C4-2B (cell line): ENCODE data around the gene GGCT.

Experiments
- H3K27ac ChIP-seq: fragments of 450-650 bp; 2 replicates; pipeline ENCODE4 v1.5.1; 2017
- CTCF ChIP-seq: fragments of 450-650 bp; conservative IDR thresholded peaks from 2 replicates; pipeline ENCODE4 v1.5.1; 2017; ENCODE audit warnings: mild to moderate bottlenecking
- ZFX ChIP-seq: fragments of 450-650 bp; IDR thresholded peaks from 2 replicates; pipeline ENCODE4 v1.6.1; 2017

Gene GGCT

GRCh38 chr7:30447466-30447865 lies 57.2 kb downstream of the GGCT start:
- no peak for TF ChIP-seq ZFX
- no peak for TF ChIP-seq CTCF

More at GRCh38 chr7:30447466-30447865, 57.2 kb downstream of the GGCT start:
- H3K27ac ChIP-seq: no peak overlapping the region
